ENCODE measurements around the gene ZNRF4.
"Not testable (repeated sequence)": the region's sequence is repeated elsewhere in the genome, so short reads cannot be mapped to it uniquely, and the experiment has no call there.

Gene ZNRF4

GRCh38 chr19:5484398-5485285 is 29.4 kb downstream of the ZNRF4 start:
- ChIA-PET CTCF (no interaction called here), POLR2A (no interaction called here)
- TF ChIP-seq HDGF (IDR thresholded peaks at IDR 0.05; ENCODE audit: borderline replicate concordance) (no peak), TARDBP (IDR thresholded peaks at IDR 0.05) (no peak), BHLHE40 (IDR thresholded peaks at IDR 0.05; ENCODE audit: borderline replicate concordance) (no peak), ELF4 (IDR thresholded peaks at IDR 0.05) (no peak), SUZ12 (IDR thresholded peaks at IDR 0.05) (no peak), CTBP1 (IDR thresholded peaks at IDR 0.05; ENCODE audit: borderline replicate concordance) (no peak), FOXK2 (IDR thresholded peaks at IDR 0.05) (no peak)
- TF ChIP-seq, protein P1, sequence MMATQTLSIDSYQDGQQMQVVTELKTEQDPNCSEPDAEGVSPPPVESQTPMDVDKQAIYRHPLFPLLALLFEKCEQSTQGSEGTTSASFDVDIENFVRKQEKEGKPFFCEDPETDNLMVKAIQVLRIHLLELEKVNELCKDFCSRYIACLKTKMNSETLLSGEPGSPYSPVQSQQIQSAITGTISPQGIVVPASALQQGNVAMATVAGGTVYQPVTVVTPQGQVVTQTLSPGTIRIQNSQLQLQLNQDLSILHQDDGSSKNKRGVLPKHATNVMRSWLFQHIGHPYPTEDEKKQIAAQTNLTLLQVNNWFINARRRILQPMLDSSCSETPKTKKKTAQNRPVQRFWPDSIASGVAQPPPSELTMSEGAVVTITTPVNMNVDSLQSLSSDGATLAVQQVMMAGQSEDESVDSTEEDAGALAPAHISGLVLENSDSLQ (IDR thresholded peaks at IDR 0.05) = peak; percentile 69
- DNase-seq (ENCODE audit: extremely low spot score) = no peak

- TF ChIP-seq CTBP1 (IDR thresholded peaks at IDR 0.05; ENCODE audit: borderline replicate concordance) (no peak), FOXA1 (IDR thresholded peaks at IDR 0.05) (no peak), L3MBTL2 (conservative IDR thresholded peaks at IDR 0.05) (no peak), SP1 (IDR thresholded peaks at IDR 0.05) (no peak), FOXM1 (IDR thresholded peaks at IDR 0.05; ENCODE audit: borderline replicate concordance) (no peak), BHLHE40 (IDR thresholded peaks at IDR 0.05; ENCODE audit: borderline replicate concordance) (no peak), FOXK2 (IDR thresholded peaks at IDR 0.05) (no peak), SUZ12 (IDR thresholded peaks at IDR 0.05) (no peak), HDGF (IDR thresholded peaks at IDR 0.05; ENCODE audit: borderline replicate concordance) (no peak), TARDBP (IDR thresholded peaks at IDR 0.05) (no peak), ZNF384 (IDR thresholded peaks at IDR 0.05) (no peak), ELF4 (IDR thresholded peaks at IDR 0.05) (no peak), LEF1 (IDR thresholded peaks at IDR 0.05; ENCODE audit: borderline replicate concordance) (no peak), NFRKB (IDR thresholded peaks at IDR 0.05) (no peak), ARNT (IDR thresholded peaks at IDR 0.05) (no peak)
- TF ChIP-seq, protein P1 (IDR thresholded peaks at IDR 0.05) = no peak
- DNase-seq (ENCODE audit: extremely low spot score) = no peak
- ChIA-PET CTCF (no interaction called here), POLR2A (no interaction called here)
Measured at GRCh38 chr19:5485286-5485636, 30.0 kb downstream of the ZNRF4 start.

GRCh38 chr19:5485658-5486057 is 30.4 kb downstream of the ZNRF4 start:
- POLR2A ChIA-PET; DNase-seq (ENCODE audit: extremely low spot score): not testable (repeated sequence)
- CTCF ChIA-PET = interaction anchor here (0.6 kb wide), 1 partner anchor 56 kb away, joined by 3 read pairs; no protein-coding TSS in a partner anchor

DNA sequence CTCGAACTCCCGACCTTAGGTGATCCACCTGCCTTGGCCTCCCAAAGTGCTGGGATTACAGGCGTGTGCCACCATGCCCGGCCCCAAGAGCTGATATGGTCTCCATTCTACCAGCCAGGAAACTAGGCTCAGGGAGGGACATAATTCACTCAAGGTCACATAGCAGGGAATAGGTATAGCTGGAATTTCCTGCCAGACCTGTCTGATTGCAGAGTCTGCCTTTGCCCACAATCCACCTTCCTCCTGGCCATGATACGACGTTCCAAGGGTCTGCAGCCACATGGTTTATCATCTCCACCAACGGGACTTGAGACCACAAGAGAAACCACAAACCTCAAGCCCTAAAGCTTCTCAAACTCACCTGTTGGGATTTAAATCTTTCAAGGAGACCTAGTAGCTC is 32.0 kb downstream of the ZNRF4 start:
- no peak for TF ChIP-seq TARDBP (IDR thresholded peaks at IDR 0.05)
- TF ChIP-seq BHLHE40 (IDR thresholded peaks at IDR 0.05; ENCODE audit: borderline replicate concordance) = no peak
- TF ChIP-seq NFRKB (IDR thresholded peaks at IDR 0.05) = no peak
- no peak for TF ChIP-seq SP1 (IDR thresholded peaks at IDR 0.05)
- no peak for TF ChIP-seq HDGF (IDR thresholded peaks at IDR 0.05; ENCODE audit: borderline replicate concordance)
- ChIA-PET POLR2A (no interaction called here), CTCF (no interaction called here)
- DNase-seq (ENCODE audit: extremely low spot score) = no peak

DNA sequence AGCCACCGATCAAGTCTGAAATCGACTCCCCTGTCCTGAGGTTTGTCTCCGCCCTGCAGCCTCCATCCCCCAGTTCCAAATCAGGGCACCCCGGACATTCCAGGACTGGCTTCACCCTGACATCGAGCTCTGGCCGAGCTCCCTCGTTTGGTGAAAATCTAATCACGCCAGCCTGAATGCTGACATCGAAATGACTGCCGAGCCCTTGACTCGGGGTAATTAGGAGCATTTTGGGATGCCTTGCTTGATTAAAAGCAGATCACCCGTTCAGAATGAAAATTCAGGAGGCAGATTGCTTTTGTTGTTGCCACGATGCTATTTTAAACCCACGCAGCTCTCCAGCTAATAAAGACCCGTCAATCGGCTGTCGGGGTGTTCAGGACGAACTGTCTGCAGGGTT is 34.3 kb downstream of the ZNRF4 start:
- TF ChIP-seq FOXM1 (IDR thresholded peaks at IDR 0.05; ENCODE audit: borderline replicate concordance) = no peak
- DNase-seq (ENCODE audit: extremely low spot score) = no peak
- CTCF ChIA-PET = no interaction called here
- POLR2A ChIA-PET = no interaction called here

- ChIA-PET CTCF (no interaction called here), POLR2A (no interaction called here)
- TF ChIP-seq SP1 (IDR thresholded peaks at IDR 0.05) (no peak), BHLHE40 (IDR thresholded peaks at IDR 0.05; ENCODE audit: borderline replicate concordance) (no peak), CTBP1 (IDR thresholded peaks at IDR 0.05; ENCODE audit: borderline replicate concordance) (no peak), LEF1 (IDR thresholded peaks at IDR 0.05; ENCODE audit: borderline replicate concordance) (no peak), TARDBP (IDR thresholded peaks at IDR 0.05) (no peak), SUZ12 (IDR thresholded peaks at IDR 0.05) (no peak), FOXA1 (IDR thresholded peaks at IDR 0.05) (no peak), HDGF (IDR thresholded peaks at IDR 0.05; ENCODE audit: borderline replicate concordance) (no peak), ARNT (IDR thresholded peaks at IDR 0.05) (no peak), FOXM1 (IDR thresholded peaks at IDR 0.05; ENCODE audit: borderline replicate concordance) (no peak), ELF4 (IDR thresholded peaks at IDR 0.05) (no peak), NFRKB (IDR thresholded peaks at IDR 0.05) (no peak), ZNF384 (IDR thresholded peaks at IDR 0.05) (no peak), FOXK2 (IDR thresholded peaks at IDR 0.05) (no peak), L3MBTL2 (conservative IDR thresholded peaks at IDR 0.05) (no peak)
- TF ChIP-seq, protein P1 (IDR thresholded peaks at IDR 0.05) = no peak
- DNase-seq (ENCODE audit: extremely low spot score) = no peak
Measured at GRCh38 chr19:5491565-5491964, 36.3 kb downstream of the ZNRF4 start.

DNA sequence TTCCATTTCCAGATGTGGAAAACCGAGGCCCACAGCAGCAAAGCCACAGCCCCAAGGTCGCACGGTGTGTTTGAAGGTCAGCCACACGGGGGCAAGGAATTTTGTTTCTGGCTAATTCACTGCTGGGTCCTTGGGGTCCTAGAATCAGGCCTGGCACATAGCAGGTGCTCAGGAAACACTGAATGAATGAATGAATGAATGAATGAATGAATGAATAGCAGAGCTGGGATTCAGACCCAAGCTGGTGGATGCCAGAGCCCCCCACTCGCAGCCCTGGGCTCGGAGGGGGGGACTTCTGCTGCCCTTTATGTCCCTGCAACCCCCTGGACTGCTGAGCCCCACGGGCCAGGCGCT is 37.0 kb downstream of the ZNRF4 start:
- ChIA-PET CTCF (no interaction called here), POLR2A (no interaction called here)

More for the DNA sequence above, 37.0 kb downstream of the ZNRF4 start:
- no peak for DNase-seq (ENCODE audit: extremely low spot score)
- TF ChIP-seq CTBP1 (IDR thresholded peaks at IDR 0.05; ENCODE audit: borderline replicate concordance) (no peak), ZNF384 (IDR thresholded peaks at IDR 0.05) (no peak), SP1 (IDR thresholded peaks at IDR 0.05) (no peak), ELF4 (IDR thresholded peaks at IDR 0.05) (no peak)

Data from HEK293T (cell line).